ENCODE results near the gene POMT1.

POMT1 gene

DNA sequence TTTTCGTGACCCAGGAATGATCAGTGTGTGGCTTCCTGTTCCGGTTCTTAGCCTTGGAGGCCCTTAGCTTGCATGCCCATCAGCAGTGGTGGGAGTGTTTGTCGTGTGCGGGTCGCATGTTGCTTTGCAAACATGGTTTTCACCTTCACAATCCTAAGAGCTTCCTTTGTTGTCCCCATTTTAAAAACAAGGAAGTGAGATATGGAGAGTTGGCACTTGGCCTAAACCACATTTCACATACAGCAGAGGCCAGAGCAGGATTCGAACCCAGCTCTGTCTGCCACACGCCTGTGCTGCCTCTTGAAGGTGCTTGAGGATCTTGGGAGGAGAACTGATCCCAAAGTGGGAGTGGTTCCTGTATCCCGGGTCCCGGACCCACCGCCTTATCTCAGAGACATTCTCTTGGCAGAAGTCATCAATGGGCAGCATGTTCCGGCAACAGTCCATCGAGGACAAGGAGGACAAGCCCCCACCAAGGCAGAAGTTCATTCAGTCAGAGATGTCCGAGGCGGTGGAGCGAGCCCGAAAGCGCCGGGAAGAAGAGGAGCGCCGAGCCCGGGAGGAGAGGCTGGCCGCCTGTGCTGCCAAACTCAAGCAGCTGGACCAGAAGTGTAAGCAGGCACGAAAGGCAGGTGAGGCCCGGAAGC lies 38.2 kb upstream of the POMT1 start:
- no peak for DNase-seq
- Histone ChIP-seq H3K4me1 (no peaks in the 10 kb centered on the region), H3K27me3 (no peaks in the 10 kb centered on the region), H3K4me3 (ENCODE audit: low read depth, low read length) (no peak overlapping the region), H3K36me3 (peaks cover 91% of the 10 kb centered on the region), H3K9me3 (no peaks in the 10 kb centered on the region)
- TF ChIP-seq, protein P1, sequence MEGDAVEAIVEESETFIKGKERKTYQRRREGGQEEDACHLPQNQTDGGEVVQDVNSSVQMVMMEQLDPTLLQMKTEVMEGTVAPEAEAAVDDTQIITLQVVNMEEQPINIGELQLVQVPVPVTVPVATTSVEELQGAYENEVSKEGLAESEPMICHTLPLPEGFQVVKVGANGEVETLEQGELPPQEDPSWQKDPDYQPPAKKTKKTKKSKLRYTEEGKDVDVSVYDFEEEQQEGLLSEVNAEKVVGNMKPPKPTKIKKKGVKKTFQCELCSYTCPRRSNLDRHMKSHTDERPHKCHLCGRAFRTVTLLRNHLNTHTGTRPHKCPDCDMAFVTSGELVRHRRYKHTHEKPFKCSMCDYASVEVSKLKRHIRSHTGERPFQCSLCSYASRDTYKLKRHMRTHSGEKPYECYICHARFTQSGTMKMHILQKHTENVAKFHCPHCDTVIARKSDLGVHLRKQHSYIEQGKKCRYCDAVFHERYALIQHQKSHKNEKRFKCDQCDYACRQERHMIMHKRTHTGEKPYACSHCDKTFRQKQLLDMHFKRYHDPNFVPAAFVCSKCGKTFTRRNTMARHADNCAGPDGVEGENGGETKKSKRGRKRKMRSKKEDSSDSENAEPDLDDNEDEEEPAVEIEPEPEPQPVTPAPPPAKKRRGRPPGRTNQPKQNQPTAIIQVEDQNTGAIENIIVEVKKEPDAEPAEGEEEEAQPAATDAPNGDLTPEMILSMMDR (IDR thresholded peaks at IDR 0.05; ENCODE audit: low read depth, low read length): no peak

DNA sequence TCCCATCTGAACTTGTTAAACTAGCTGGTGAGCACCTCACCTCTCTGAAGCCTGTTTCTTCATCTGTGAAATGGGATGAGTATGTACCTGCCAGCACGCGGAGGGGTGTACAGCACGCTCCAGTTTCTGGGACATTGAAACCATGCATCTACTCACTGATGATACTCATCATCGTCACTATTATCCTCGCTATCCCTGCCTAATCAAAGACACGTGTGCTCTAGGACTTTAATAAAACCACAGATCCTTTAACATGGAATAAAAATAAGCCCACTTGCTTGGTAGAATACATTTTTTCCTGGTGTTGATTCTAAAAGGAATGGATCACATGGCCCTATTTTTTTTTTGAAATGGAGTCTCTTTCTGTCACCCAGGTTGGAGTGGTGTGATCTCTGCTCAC lies 37.3 kb upstream of the POMT1 start:
- no peak for DNase-seq
- TF ChIP-seq, protein P1 (IDR thresholded peaks at IDR 0.05; ENCODE audit: low read depth, low read length): no peak
- no peaks in the 10 kb centered on the region for H3K4me1 ChIP-seq
- H3K9me3 ChIP-seq: no peaks in the 10 kb centered on the region
- no peaks in the 10 kb centered on the region for H3K27me3 ChIP-seq
- peaks cover 93% of the 10 kb centered on the region for H3K36me3 ChIP-seq
- H3K4me3 ChIP-seq (ENCODE audit: low read depth, low read length): no peak overlapping the region

DNA sequence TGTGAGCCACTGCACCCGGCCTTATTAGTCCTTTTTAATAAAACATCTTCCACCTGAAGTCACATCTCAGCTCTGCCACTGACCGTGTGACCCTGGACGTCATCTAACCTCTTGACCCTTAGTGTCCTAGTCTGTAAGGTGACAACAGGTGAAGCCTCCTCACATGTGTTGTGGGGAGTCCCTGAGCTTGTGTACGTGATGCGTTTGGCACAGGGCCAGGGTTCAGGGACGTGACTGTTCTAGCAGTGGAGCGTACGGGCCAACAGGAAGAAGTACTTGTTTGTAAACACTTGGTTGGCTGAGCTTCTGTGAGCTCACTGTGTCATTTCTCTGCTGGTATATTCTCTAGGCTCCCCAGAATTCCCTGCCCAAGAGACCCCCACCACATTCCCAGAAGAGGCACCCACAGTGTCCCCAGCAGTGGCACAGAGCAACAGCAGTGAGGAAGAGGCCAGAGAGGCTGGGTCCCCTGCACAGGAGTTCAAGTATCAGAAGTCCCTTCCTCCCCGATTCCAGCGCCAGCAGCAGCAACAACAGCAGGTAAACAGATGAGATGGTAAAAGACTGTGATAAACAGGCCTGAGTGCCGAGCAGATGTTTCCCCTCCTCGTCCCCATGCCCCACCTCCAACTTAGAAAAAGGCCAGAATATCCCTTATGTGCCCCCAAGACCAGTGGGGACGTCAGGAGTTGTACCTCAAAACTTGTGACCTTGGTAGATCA lies 35.3 kb upstream of the POMT1 start:
- H3K36me3 ChIP-seq: peaks cover 91% of the 10 kb centered on the region

DNA sequence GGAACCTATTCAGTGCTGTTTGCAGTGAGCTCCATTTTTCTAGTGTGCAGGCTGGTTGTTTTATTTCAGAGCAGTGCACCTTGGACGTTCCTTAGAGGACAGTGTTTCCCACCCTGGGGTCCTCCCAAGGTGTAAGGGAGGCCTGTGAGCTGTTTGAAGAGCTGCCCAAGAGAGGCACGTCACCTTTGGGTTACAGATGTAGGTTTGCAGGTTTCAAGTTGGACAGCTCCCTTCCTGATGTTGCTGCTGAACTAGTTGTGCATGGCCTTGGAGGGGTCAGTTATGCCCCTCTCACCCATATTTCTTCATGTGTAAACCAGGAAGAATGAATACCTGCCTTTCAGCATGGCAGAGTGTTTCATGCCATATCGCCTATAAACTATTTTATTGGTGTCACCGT lies 34.7 kb upstream of the POMT1 start:
- DNase-seq: no peak
- Histone ChIP-seq H3K4me1 (no peaks in the 10 kb centered on the region), H3K4me3 (ENCODE audit: low read depth, low read length) (no peak overlapping the region), H3K36me3 (peaks cover 94% of the 10 kb centered on the region), H3K27me3 (no peaks in the 10 kb centered on the region), H3K9me3 (no peaks in the 10 kb centered on the region)
- TF ChIP-seq, protein P1 (IDR thresholded peaks at IDR 0.05; ENCODE audit: low read depth, low read length): no peak

More for the DNA sequence above, 35.3 kb upstream of the POMT1 start:
- Histone ChIP-seq H3K4me3 (ENCODE audit: low read depth, low read length) (no peak overlapping the region), H3K27me3 (no peaks in the 10 kb centered on the region), H3K4me1 (no peaks in the 10 kb centered on the region), H3K9me3 (no peaks in the 10 kb centered on the region)
- DNase-seq: no peak
- TF ChIP-seq, protein P1 (IDR thresholded peaks at IDR 0.05; ENCODE audit: low read depth, low read length): no peak

DNA sequence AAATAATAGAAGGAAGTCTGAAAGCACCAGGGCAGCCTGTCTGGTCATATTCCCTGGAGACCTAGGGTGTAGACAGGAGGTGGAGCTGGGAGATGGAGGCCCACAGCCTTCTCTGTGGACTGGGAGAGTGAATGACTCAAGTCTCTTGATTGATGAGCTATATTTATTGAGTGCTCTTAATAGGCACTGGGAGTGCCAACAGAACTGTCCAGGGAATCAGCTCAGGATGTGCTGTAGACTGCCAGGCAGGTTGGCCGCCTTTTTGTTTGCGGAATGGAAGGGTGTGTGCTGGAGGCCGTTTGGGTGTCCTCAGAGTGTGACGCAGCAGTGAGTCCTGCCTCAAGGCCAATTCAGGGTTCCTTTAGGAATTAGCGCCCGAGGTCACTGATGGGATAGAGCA lies 33.4 kb upstream of the POMT1 start:
- H3K27me3 ChIP-seq: no peaks in the 10 kb centered on the region
- H3K36me3 ChIP-seq: peaks cover 96% of the 10 kb centered on the region
- DNase-seq: no peak
- no peaks in the 10 kb centered on the region for H3K9me3 ChIP-seq
- no peak overlapping the region for H3K4me3 ChIP-seq (ENCODE audit: low read depth, low read length)
- TF ChIP-seq, protein P1 (IDR thresholded peaks at IDR 0.05; ENCODE audit: low read depth, low read length): no peak
- no peaks in the 10 kb centered on the region for H3K4me1 ChIP-seq

DNA sequence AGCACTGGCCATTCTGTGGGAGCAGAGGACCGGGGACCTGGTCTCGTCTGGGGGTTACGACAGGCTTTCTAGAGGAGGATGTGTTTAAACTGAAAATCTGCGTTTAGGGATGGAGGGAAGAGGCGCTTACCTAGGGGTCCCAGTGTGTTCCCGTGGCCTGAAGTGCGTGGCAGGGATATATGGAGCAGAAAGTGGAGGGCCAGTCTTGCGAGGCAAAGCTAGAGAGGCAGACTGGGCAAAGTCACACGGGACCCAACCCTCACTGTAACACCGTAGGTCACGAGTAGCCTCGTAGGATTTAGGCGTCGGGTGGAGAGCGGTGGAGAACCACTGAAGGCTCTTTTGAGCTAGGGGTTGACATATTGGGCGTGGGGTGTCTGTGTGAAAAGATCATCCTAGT lies 32.8 kb upstream of the POMT1 start:
- TF ChIP-seq, protein P1 (IDR thresholded peaks at IDR 0.05; ENCODE audit: low read depth, low read length): no peak
- H3K4me3 ChIP-seq (ENCODE audit: low read depth, low read length): no peak overlapping the region
- no peak for DNase-seq
- no peaks in the 10 kb centered on the region for H3K9me3 ChIP-seq
- peaks cover 96% of the 10 kb centered on the region for H3K36me3 ChIP-seq
- H3K27me3 ChIP-seq: no peaks in the 10 kb centered on the region
- H3K4me1 ChIP-seq: no peaks in the 10 kb centered on the region
